ENCODE data around the gene NLRP7. TPM values are rescaled to one million over a fixed set of nuclear protein-coding genes. Genes with fewer than 3 reads are reported as not detected.
"Not testable (repeated sequence)": the region's sequence is repeated elsewhere in the genome, so short reads cannot be mapped to it uniquely, and the experiment has no call there.

The NLRP7 gene
- total RNA-seq, 2 donors from 2014 or later: not detected

GRCh38 chr19:54949412-54949811 is 2.1 kb upstream of the NLRP7 start:
- Histone ChIP-seq H3K9me3 (no peaks in the 10 kb centered on the region), H3K9ac (ENCODE audit: low read depth in 2 of 2, low read length in 2 of 2) (no peak overlapping the region), H3K27me3 (no peaks in the 10 kb centered on the region), H3K27ac (no peak overlapping the region), H3K4me1 (no peaks in the 10 kb centered on the region), H3K36me3 (no peaks in the 10 kb centered on the region), H3K4me3 (no peak overlapping the region)
- no peak for DNase-seq
- no peak for TF ChIP-seq CTCF (IDR thresholded peaks at IDR 0.05)
- intact Hi-C loops (cut with DNase I): no loop called here

GRCh38 chr19:54943772-54944361 is 3.5 kb downstream of the NLRP7 start:
- H3K27me3 ChIP-seq; H3K9me3 ChIP-seq; H3K27ac ChIP-seq; H3K36me3 ChIP-seq; H3K9ac ChIP-seq (ENCODE audit: low read depth in 2 of 2, low read length in 2 of 2); intact Hi-C loops (cut with DNase I); DNase-seq; H3K4me1 ChIP-seq; H3K4me3 ChIP-seq: not testable (repeated sequence)

GRCh38 chr19:54939538-54939937 is 7.8 kb downstream of the NLRP7 start:
- intact Hi-C loops (cut with DNase I); H3K27ac ChIP-seq; DNase-seq; H3K9ac ChIP-seq (ENCODE audit: low read depth in 2 of 2, low read length in 2 of 2); H3K4me1 ChIP-seq; H3K36me3 ChIP-seq; H3K9me3 ChIP-seq; H3K27me3 ChIP-seq; H3K4me3 ChIP-seq: not testable (repeated sequence)

GRCh38 chr19:54938906-54939305 is 8.4 kb downstream of the NLRP7 start:
- Histone ChIP-seq H3K27ac (no peak overlapping the region), H3K36me3 (no peaks in the 10 kb centered on the region), H3K9me3 (no peaks in the 10 kb centered on the region), H3K4me1 (no peaks in the 10 kb centered on the region), H3K9ac (ENCODE audit: low read depth in 2 of 2, low read length in 2 of 2) (no peak overlapping the region), H3K4me3 (no peak overlapping the region), H3K27me3 (no peaks in the 10 kb centered on the region)
- intact Hi-C loops (cut with DNase I): no loop called here
- DNase-seq: no peak
- no peak for TF ChIP-seq CTCF (IDR thresholded peaks at IDR 0.05)

- DNase-seq: no peak
- Histone ChIP-seq H3K36me3 (no peaks in the 10 kb centered on the region), H3K9me3 (no peaks in the 10 kb centered on the region), H3K9ac (ENCODE audit: low read depth in 2 of 2, low read length in 2 of 2) (no peak overlapping the region), H3K4me3 (no peak overlapping the region), H3K4me1 (no peaks in the 10 kb centered on the region), H3K27me3 (no peaks in the 10 kb centered on the region), H3K27ac (no peak overlapping the region)
- intact Hi-C loops (cut with DNase I): no loop called here
- TF ChIP-seq CTCF (IDR thresholded peaks at IDR 0.05): no peak
Measured at GRCh38 chr19:54937926-54938325, 9.4 kb downstream of the NLRP7 start.

GRCh38 chr19:54928299-54928698 is 19.0 kb downstream of the NLRP7 start:
- intact Hi-C loops (cut with DNase I): no loop called here
- no peak for DNase-seq
- no peak for TF ChIP-seq CTCF (IDR thresholded peaks at IDR 0.05)
- Histone ChIP-seq H3K27me3 (no peaks in the 10 kb centered on the region), H3K9ac (ENCODE audit: low read depth in 2 of 2, low read length in 2 of 2) (no peak overlapping the region), H3K9me3 (no peaks in the 10 kb centered on the region), H3K4me1 (no peaks in the 10 kb centered on the region), H3K36me3 (no peaks in the 10 kb centered on the region), H3K4me3 (no peak overlapping the region), H3K27ac (no peak overlapping the region)
